Measurements from ENCODE around the gene MRPS35. TPM values are rescaled to one million over a fixed set of nuclear protein-coding genes. Genes with fewer than 3 reads are reported as not detected.

Gene MRPS35
- total RNA-seq, 4 donors from 2014 or later: 76.3 to 153 (median 98.2) TPM

- ATAC-seq (no peak), DNase-seq (no peak)
- TF ChIP-seq CTCF (IDR thresholded peaks at IDR 0.05 in 4 of 5, conservative IDR thresholded peaks at IDR 0.05 in 1 of 5): no peak
- TF ChIP-seq POLR2A (IDR thresholded peaks at IDR 0.05): no peak
- H3K27me3 ChIP-seq: no peaks in the 10 kb centered on the region
- H3K36me3 ChIP-seq: no peaks in the 10 kb centered on the region
- H3K4me1 ChIP-seq: no peaks in the 10 kb centered on the region
- H3K4me3 ChIP-seq: no peak overlapping the region
- intact Hi-C loops (cut with DNase I; ENCODE audit: low total_unique reads): no loop called here
- in situ Hi-C loops (cut with MboI; ENCODE audit: low sequenced_read_pairs in 4 of 4): no loop called here
- H3K27ac ChIP-seq: no peak overlapping the region
- H3K9me3 ChIP-seq: no peaks in the 10 kb centered on the region
These were observed 61.1 kb downstream of the MRPS35 start for GRCh38 chr12:27771481-27772327.

DNA sequence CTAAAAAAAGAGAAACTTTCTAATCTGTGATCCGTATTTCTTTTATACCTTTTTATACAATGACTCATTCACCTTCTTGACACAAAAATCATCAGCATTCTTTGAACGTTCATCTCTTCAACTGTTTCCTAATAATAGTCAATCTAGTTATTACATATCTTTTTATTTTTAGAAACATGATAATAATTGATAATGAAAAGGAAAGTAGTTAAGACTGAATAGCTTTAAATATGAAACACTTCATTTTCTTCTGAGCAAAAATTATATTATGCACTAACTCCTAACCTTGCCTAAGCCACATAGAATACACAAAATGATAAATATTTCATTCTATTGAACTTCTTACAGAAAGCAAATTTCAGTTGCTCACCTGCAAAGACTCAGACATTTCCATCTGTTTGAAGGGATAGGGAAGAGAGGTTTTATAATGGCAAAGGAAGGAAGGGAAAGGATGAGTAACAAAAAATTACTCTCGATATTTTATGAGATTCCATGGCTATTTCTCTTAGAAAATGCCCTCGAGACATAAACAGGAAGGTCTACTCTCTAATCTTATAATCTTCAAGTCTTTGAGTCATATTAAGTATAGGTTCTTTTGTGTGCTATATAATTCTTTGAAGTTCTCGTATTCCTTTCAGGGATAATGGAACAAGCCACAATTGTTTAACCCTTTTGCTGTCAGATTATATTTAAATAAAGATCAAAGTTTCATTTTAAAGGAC, 61.9 kb downstream of the MRPS35 start:
- Histone ChIP-seq H3K36me3 (no peaks in the 10 kb centered on the region), H3K4me1 (no peaks in the 10 kb centered on the region), H3K9me3 (no peaks in the 10 kb centered on the region), H3K27ac (no peak overlapping the region), H3K4me3 (no peak overlapping the region), H3K27me3 (no peaks in the 10 kb centered on the region)
- DNase-seq (no peak), ATAC-seq (no peak)
- intact Hi-C loops (cut with DNase I; ENCODE audit: low total_unique reads): no loop called here
- TF ChIP-seq POLR2A (IDR thresholded peaks at IDR 0.05) (no peak), CTCF (IDR thresholded peaks at IDR 0.05 in 4 of 5, conservative IDR thresholded peaks at IDR 0.05 in 1 of 5) (no peak)
- in situ Hi-C loops (cut with MboI; ENCODE audit: low sequenced_read_pairs in 4 of 4): no loop called here

GRCh38 chr12:27777141-27777540, 66.5 kb downstream of the MRPS35 start:
- Histone ChIP-seq H3K9me3 (no peaks in the 10 kb centered on the region), H3K4me1 (peaks cover 12 to 17% of the 10 kb centered on the region in 2 donors), H3K4me3 (no peak overlapping the region), H3K36me3 (no peaks in the 10 kb centered on the region), H3K27me3 (no peaks in the 10 kb centered on the region), H3K27ac (no peak overlapping the region)
- intact Hi-C loops (cut with DNase I; ENCODE audit: low total_unique reads): no loop called here
- DNase-seq (no peak), ATAC-seq (no peak)
- in situ Hi-C loops (cut with MboI; ENCODE audit: low sequenced_read_pairs in 4 of 4): no loop called here
- TF ChIP-seq POLR2A (IDR thresholded peaks at IDR 0.05) (no peak), CTCF (IDR thresholded peaks at IDR 0.05 in 4 of 5, conservative IDR thresholded peaks at IDR 0.05 in 1 of 5) (no peak)

DNA sequence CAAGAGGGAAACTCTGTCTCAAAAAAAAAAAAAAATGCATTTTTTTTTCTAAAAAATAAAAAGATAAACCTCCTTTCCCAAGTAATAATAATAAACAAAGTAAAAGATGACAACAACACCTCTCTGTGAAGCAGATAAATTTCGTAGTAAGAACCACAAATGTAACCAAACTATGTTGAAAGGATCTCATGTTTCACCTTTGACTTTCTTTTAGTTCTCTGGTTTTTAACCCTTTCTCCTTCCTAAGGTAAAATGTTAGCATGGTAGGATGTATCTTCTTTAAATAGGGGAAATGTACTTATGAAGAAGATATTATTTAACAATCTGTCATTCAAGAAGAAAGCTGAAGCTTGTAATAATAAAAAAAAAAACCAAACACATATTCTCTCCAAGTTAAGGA, 67.6 kb downstream of the MRPS35 start:
- Histone ChIP-seq H3K27me3 (no peaks in the 10 kb centered on the region), H3K9me3 (no peaks in the 10 kb centered on the region), H3K36me3 (no peaks in the 10 kb centered on the region), H3K4me3 (no peak overlapping the region), H3K4me1 (peaks cover 12 to 18% of the 10 kb centered on the region in 2 donors), H3K27ac (no peak overlapping the region)
- TF ChIP-seq CTCF (IDR thresholded peaks at IDR 0.05 in 4 of 5, conservative IDR thresholded peaks at IDR 0.05 in 1 of 5) (no peak), POLR2A (IDR thresholded peaks at IDR 0.05) (no peak)
- DNase-seq (no peak), ATAC-seq (no peak)
- in situ Hi-C loops (cut with MboI; ENCODE audit: low sequenced_read_pairs in 4 of 4): no loop called here
- intact Hi-C loops (cut with DNase I; ENCODE audit: low total_unique reads): no loop called here

All from gastrocnemius medialis (tissue), 4 donors.